HepG2 (cell line): ENCODE measurements around the gene PRRC1. TPM values are rescaled to one million over a fixed set of nuclear protein-coding genes. Genes with fewer than 3 reads are reported as not detected.

Source experiments
- ATAC-seq: fragments of 200-7000 bp; cut with Tn5 transposase; 3 replicates; pipeline ENCODE4 v1.9.1; 2020; ENCODE audit warnings: mild to moderate bottlenecking, moderate library complexity
- BruUV-seq: library from RNA; stranded (reverse); fragments of 400-500 nt; replicated peaks from 2 replicates; lab custom pipeline; 2021; lab: Mats Ljungman, UMichigan
- CTCF ChIA-PET: fragments of 300-600 bp; formaldehyde crosslinking; extraction: SDS; loops from one replicate; lab custom pipeline; 2021; ENCODE audit warnings: low total read pairs, inconsistent platforms, low intra/inter-chr PET ratio; lab: Yijun Ruan, JAX
- POLR2A ChIA-PET: fragments of 350-600 bp; sonication (Branson Sonifier 250); formaldehyde crosslinking; loops from one replicate; lab custom pipeline; 2020; ENCODE audit warnings: antibody characterized with exemption, inconsistent platforms; lab: Yijun Ruan, JAX
- DNase-seq: peaks from one replicate; pipeline ENCODE4 v3.0.0-alpha.2; 2015; ENCODE audit warnings: low spot score
- FAIRE-seq: peaks from 3 replicates; lab custom pipeline; 2011; peaks lifted over from hg19 to GRCh38; lab: Jason Lieb, UNC
- H2AFZ ChIP-seq: one replicate; pipeline ENCODE4 v1.6.1; 2011; ENCODE audit warnings: low read length, inconsistent platforms
- H3K27ac ChIP-seq: fragments of 300-600 bp; 3 replicates; pipeline ENCODE4 v1.8.0; 2011; ENCODE audit warnings: mixed run types, mild to moderate bottlenecking, mixed read lengths, low read length, inconsistent platforms; ENCODE audit not compliant: insufficient read depth; ENCODE audit errors: extremely low read length
- H3K27me3 ChIP-seq, 2 experiments: fragments of 200-600 bp in 1 of 2; 2 replicates in 1 of 2; 3 replicates in 1 of 2; pipeline versions ENCODE4 v1.6.0 to v1.8.0; 2011; ENCODE audit warnings: low read length in 2 of 2, mild to moderate bottlenecking in 2 of 2, moderate library complexity in 2 of 2, inconsistent platforms in 1 of 2; ENCODE audit not compliant: insufficient read depth in 2 of 2, control insufficient read depth in 1 of 2
- H3K36me3 ChIP-seq, 2 experiments: fragments of 200-600 bp in 1 of 2; replicated peaks in 1 of 2; 2 replicates in 1 of 2; 3 replicates in 1 of 2; pipeline versions ENCODE4 v1.5.1 to v1.8.0; 2011; ENCODE audit warnings: low read length in 2 of 2, inconsistent platforms in 1 of 2; ENCODE audit not compliant: insufficient read depth in 2 of 2, control insufficient read depth in 1 of 2
- H3K4me1 ChIP-seq: 2 replicates; pipeline ENCODE4 v1.5.1; 2012; ENCODE audit warnings: low read length, inconsistent platforms; ENCODE audit not compliant: insufficient read depth
- H3K4me2 ChIP-seq: 2 replicates; pipeline ENCODE4 v1.6.0; 2011; ENCODE audit warnings: low read depth, low read length, inconsistent platforms
- H3K4me3 ChIP-seq, 3 experiments: fragments of 200-600 bp in 1 of 3; sonication (generic), shearing (Covaris generic) in 1 of 3; replicated peaks in 1 of 3; 2 replicates each; pipeline ENCODE4 v1.5.1; 2011 to 2016; ENCODE audit warnings: low read length in 3 of 3, inconsistent platforms in 2 of 3, low read depth in 2 of 3, mild to moderate bottlenecking in 2 of 3, control low read depth in 1 of 3, mixed read lengths in 1 of 3; ENCODE audit not compliant: insufficient read depth in 1 of 3
- H3K79me2 ChIP-seq: one replicate; pipeline ENCODE4 v1.6.1; 2011; ENCODE audit warnings: low read length, inconsistent platforms; ENCODE audit not compliant: insufficient read depth
- H3K9ac ChIP-seq: 2 replicates; pipeline ENCODE4 v1.6.0; 2011; ENCODE audit warnings: mild to moderate bottlenecking, low read depth, low read length, inconsistent platforms; ENCODE audit not compliant: insufficient read depth
- H3K9me3 ChIP-seq: 2 replicates; pipeline ENCODE4 v1.5.1; 2012; ENCODE audit warnings: mild to moderate bottlenecking, low read length
- H4K20me1 ChIP-seq: 2 replicates; pipeline ENCODE4 v1.6.0; 2011; ENCODE audit warnings: inconsistent platforms, mild to moderate bottlenecking, low read length, moderate library complexity; ENCODE audit not compliant: insufficient read depth
- FIP1L1 ChIP-seq: fragments of 200-400 bp; formaldehyde crosslinking; IDR thresholded peaks from 2 replicates; pipeline ENCODE4 v1.6.1; 2018; ENCODE audit warnings: low read depth, mild to moderate bottlenecking, low read length, moderate library complexity, borderline replicate concordance; ENCODE audit not compliant: insufficient read depth
- HDAC6 ChIP-seq: fragments of 200-600 bp; sonication (generic); IDR thresholded peaks from 2 replicates; pipeline ENCODE4 v1.7.0; 2017; ENCODE audit warnings: mild to moderate bottlenecking, antibody characterized with exemption, low read length, low read depth
- ZFP41 ChIP-seq: sonication (generic); formaldehyde crosslinking; IDR thresholded peaks from 2 replicates; pipeline ENCODE4 v1.4.0; 2020; ENCODE audit warnings: mild to moderate bottlenecking, missing genetic modification reagents, borderline replicate concordance
- WGBS: methylation state at CpG from one replicate; pipeline ENCODE4 v1.1.6; 2017; ENCODE audit warnings: low lambda C conversion rate; 5-methylcytosine and 5-hydroxymethylcytosine counted together
- in situ Hi-C: cut with HindIII; loops from 2 replicates; pipeline ENCODE4 v1.10.0; 2017; ENCODE audit warnings: low pct_unique_long_range_greater_than_20kb; ENCODE audit not compliant: extremely low pct_ligation_motif_present
- intact Hi-C: fragments of 100-400 bp; cut with micrococcal nuclease; formaldehyde crosslinking; loops from one replicate; pipeline ENCODE4 v1.10.0; 2022; ENCODE audit not compliant: unreplicated experiment
- polyA plus RNA-seq, 8 experiments: library from polyadenylated mRNA; depleted of rRNA in 3 of 8; stranded (reverse) in 7 of 8; unstranded in 1 of 8; fragments of >200 nt; fragmentation: Illumina TruSeq in 4 of 8; extraction: Trizol in 4 of 8; gene quantifications; 2 replicates each; pipeline versions ENCODE4 v1.2.1 to v1.2.3, GENCODE V29; 2011 to 2016; ENCODE audit warnings: low read depth in 4 of 8, missing spikeins in 1 of 8, mixed read lengths in 1 of 8; ENCODE audit not compliant: insufficient read depth in 1 of 8
- total RNA-seq, 5 experiments: library from RNA; depleted of rRNA; stranded (reverse); fragments of >200 nt; fragmentation: Illumina TruSeq; extraction: Trizol; gene quantifications; 2 replicates each; pipeline ENCODE4 v1.2.3, GENCODE V29; 2016; ENCODE audit warnings: low read depth in 1 of 5
- TF ChIP-seq, protein P1 (sequence below): sonication (generic); formaldehyde crosslinking; IDR thresholded peaks from 2 replicates; pipeline ENCODE4 v1.4.0; 2020; ENCODE audit warnings: missing genetic modification reagents
- TF ChIP-seq, protein P2 (sequence below): sonication (generic); formaldehyde crosslinking; IDR thresholded peaks from 2 replicates; pipeline ENCODE4 v1.9.0; 2021; ENCODE audit warnings: missing genetic modification reagents, borderline replicate concordance
- TF ChIP-seq, protein P3 (sequence below): sonication (generic); formaldehyde crosslinking; IDR thresholded peaks from 2 replicates; pipeline ENCODE4 v1.5.1; 2020; ENCODE audit warnings: mild to moderate bottlenecking, missing genetic modification reagents, borderline replicate concordance
- TF ChIP-seq, protein P4 (sequence below): sonication (generic); formaldehyde crosslinking; conservative IDR thresholded peaks from 2 replicates; pipeline ENCODE4 v1.4.0; 2020; ENCODE audit warnings: missing genetic modification reagents

The PRRC1 gene
- total and polyA plus RNA-seq, 2 of the 13 experiments (the other 11 are each of a cell fraction or from before 2014, with no cell fraction given) = 48.5 to 51.9 TPM

DNA sequence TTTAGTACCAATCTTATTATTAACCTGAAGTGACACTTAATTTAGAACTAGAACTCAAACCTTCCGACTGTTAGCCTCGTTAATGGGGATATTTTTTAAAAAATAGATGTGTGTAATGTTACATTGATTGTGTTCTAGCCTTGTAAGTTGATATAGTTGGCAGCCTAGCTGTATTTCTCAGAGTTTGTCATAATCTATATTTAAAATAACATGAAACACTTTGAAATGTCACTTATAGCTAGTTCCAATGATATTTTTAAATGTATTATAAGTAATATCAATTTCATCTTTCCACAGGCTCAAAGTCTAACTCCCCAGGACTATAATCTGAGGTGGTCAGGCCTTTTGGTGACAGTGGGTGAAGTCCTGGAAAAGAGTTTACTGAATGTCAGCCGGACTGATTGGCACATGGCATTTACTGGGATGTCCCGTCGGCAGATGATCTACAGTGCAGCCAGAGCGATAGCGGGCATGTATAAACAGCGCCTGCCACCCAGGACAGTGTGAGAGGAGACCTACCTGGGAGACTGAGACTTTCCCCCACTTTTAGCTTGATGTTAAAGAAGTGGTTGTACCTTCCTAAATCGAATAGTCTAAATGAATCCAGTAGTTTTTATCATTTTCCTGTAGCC is 34.1 kb downstream of the PRRC1 start:
- 97% methylated on average over 9 of the region's 9 CpGs for WGBS
- no peak overlapping the region for H3K4me3 ChIP-seq
- BruUV-seq = no TSS peak
- DNase-seq = no peak
- POLR2A ChIA-PET = no interaction called here
- H3K79me2 ChIP-seq = no peaks in the 10 kb centered on the region
- TF ChIP-seq, protein P1, sequence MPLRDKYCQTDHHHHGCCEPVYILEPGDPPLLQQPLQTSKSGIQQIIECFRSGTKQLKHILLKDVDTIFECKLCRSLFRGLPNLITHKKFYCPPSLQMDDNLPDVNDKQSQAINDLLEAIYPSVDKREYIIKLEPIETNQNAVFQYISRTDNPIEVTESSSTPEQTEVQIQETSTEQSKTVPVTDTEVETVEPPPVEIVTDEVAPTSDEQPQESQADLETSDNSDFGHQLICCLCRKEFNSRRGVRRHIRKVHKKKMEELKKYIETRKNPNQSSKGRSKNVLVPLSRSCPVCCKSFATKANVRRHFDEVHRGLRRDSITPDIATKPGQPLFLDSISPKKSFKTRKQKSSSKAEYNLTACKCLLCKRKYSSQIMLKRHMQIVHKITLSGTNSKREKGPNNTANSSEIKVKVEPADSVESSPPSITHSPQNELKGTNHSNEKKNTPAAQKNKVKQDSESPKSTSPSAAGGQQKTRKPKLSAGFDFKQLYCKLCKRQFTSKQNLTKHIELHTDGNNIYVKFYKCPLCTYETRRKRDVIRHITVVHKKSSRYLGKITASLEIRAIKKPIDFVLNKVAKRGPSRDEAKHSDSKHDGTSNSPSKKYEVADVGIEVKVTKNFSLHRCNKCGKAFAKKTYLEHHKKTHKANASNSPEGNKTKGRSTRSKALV (CRISPR knock-in tag) = no peak
- no peaks in the 10 kb centered on the region for H3K27me3 ChIP-seq
- no peak overlapping the region for H3K9ac ChIP-seq
- in situ Hi-C loops (loop anchor here (25.0 kb wide), 1 partner anchor 1536 kb away; the partner anchor contains the start of gene ISOC1), intact Hi-C loops (no loop called here)
- no peaks in the 10 kb centered on the region for H4K20me1 ChIP-seq
- no peak overlapping the region for H3K27ac ChIP-seq
- FAIRE-seq = no peak
- no peaks in the 10 kb centered on the region for H3K9me3 ChIP-seq
- H3K4me2 ChIP-seq = no peak overlapping the region
- CTCF ChIA-PET = no interaction called here
- H3K4me1 ChIP-seq = 0 out of 2 replicates have a peak, but pooled peaks cover 7% of the 10 kb centered on the region
- H2AFZ ChIP-seq = no peak overlapping the region
- peaks cover 5 to 43% of the 10 kb centered on the region in 2 experiments for H3K36me3 ChIP-seq
- no peak for ATAC-seq

DNA sequence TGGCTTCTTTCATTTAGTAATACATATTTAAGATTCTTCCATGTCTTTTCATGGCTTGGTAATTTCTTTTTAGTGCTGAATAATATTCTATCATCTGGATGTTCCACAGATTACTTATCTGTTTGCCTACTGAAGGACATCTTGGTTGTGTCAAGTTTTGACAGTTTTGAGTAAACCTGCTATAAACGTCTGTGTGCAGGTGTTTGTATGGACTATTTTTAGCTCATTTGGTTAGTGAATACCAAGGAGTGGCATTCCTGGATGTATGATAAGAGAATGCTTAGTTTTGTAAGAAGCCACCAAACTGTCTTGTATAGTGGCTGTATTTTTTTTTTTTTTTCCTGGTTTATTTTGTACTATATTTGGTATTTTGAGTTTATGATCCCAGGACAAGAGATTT is 38.4 kb downstream of the PRRC1 start:
- no peak for DNase-seq
- ChIA-PET POLR2A (no interaction called here), CTCF (no interaction called here)
- no peak for ATAC-seq
- Histone ChIP-seq H3K27me3 (no peaks in the 10 kb centered on the region), H3K9me3 (no peaks in the 10 kb centered on the region), H3K4me3 (no peak overlapping the region), H2AFZ (no peak overlapping the region), H3K4me1 (no peaks in the 10 kb centered on the region), H3K79me2 (no peaks in the 10 kb centered on the region), H3K9ac (no peak overlapping the region), H4K20me1 (no peaks in the 10 kb centered on the region), H3K4me2 (no peak overlapping the region), H3K27ac (no peak overlapping the region), H3K36me3 (peaks cover 2 to 28% of the 10 kb centered on the region in 2 experiments; a peak in 4 of 5 replicates)
- 77% methylated on average over 1 of the region's 1 CpG for WGBS
- FAIRE-seq = no peak
- intact Hi-C loops = no loop called here
- no TSS peak for BruUV-seq
- in situ Hi-C loops = loop anchor here (25.0 kb wide), 1 partner anchor 1531 kb away; the partner anchor contains the start of gene ISOC1
- TF ChIP-seq, protein P2, sequence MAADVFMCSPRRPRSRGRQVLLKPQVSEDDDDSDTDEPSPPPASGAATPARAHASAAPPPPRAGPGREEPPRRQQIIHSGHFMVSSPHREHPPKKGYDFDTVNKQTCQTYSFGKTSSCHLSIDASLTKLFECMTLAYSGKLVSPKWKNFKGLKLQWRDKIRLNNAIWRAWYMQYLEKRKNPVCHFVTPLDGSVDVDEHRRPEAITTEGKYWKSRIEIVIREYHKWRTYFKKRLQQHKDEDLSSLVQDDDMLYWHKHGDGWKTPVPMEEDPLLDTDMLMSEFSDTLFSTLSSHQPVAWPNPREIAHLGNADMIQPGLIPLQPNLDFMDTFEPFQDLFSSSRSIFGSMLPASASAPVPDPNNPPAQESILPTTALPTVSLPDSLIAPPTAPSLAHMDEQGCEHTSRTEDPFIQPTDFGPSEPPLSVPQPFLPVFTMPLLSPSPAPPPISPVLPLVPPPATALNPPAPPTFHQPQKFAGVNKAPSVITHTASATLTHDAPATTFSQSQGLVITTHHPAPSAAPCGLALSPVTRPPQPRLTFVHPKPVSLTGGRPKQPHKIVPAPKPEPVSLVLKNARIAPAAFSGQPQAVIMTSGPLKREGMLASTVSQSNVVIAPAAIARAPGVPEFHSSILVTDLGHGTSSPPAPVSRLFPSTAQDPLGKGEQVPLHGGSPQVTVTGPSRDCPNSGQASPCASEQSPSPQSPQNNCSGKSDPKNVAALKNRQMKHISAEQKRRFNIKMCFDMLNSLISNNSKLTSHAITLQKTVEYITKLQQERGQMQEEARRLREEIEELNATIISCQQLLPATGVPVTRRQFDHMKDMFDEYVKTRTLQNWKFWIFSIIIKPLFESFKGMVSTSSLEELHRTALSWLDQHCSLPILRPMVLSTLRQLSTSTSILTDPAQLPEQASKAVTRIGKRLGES = no peak
- TF ChIP-seq, protein P3, sequence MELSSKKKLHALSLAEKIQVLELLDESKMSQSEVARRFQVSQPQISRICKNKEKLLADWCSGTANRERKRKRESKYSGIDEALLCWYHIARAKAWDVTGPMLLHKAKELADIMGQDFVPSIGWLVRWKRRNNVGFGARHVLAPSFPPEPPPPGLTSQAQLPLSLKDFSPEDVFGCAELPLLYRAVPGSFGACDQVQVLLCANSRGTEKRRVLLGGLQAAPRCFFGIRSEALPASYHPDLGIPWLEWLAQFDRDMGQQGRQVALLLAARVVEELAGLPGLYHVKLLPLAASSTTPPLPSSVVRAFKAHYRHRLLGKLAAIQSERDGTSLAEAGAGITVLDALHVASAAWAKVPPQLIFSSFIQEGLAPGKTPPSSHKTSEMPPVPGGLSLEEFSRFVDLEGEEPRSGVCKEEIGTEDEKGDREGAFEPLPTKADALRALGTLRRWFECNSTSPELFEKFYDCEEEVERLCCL (CRISPR knock-in tag) = no peak
- TF ChIP-seq ZFP41 (CRISPR knock-in tag) = no peak
- no peak for TF ChIP-seq HDAC6
- no peak for TF ChIP-seq FIP1L1
- TF ChIP-seq, protein P4, sequence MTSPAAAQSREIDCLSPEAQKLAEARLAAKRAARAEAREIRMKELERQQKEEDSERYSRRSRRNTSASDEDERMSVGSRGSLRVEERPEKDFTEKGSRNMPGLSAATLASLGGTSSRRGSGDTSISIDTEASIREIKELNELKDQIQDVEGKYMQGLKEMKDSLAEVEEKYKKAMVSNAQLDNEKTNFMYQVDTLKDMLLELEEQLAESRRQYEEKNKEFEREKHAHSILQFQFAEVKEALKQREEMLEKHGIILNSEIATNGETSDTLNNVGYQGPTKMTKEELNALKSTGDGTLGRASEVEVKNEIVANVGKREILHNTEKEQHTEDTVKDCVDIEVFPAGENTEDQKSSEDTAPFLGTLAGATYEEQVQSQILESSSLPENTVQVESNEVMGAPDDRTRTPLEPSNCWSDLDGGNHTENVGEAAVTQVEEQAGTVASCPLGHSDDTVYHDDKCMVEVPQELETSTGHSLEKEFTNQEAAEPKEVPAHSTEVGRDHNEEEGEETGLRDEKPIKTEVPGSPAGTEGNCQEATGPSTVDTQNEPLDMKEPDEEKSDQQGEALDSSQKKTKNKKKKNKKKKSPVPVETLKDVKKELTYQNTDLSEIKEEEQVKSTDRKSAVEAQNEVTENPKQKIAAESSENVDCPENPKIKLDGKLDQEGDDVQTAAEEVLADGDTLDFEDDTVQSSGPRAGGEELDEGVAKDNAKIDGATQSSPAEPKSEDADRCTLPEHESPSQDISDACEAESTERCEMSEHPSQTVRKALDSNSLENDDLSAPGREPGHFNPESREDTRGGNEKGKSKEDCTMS = no peak
